H9 (cell line): Measurements from ENCODE around the gene DEGS2. TPM values are rescaled to one million over a fixed set of nuclear protein-coding genes. Genes with fewer than 3 reads are reported as not detected.
"Not testable (repeated sequence)": the region's sequence is repeated elsewhere in the genome, so short reads cannot be mapped to it uniquely, and the experiment has no call there.

Experiments
- DNase-seq: peaks from one replicate; pipeline ENCODE4 v3.0.0-alpha.2; 2017
- H2AFZ ChIP-seq: one replicate; pipeline ENCODE4 v1.6.1; 2013; ENCODE audit warnings: mild to moderate bottlenecking, low read length, control low read depth, moderate library complexity
- H2AK5ac ChIP-seq: 2 replicates; pipeline ENCODE4 v1.6.1; 2013; ENCODE audit warnings: low read length, control low read depth, mixed read lengths; ENCODE audit not compliant: insufficient read length
- H2BK120ac ChIP-seq: one replicate; pipeline ENCODE4 v1.6.1; 2013; ENCODE audit warnings: low read depth, mild to moderate bottlenecking, low read length, control low read depth, inconsistent platforms; ENCODE audit not compliant: poor library complexity, severe bottlenecking
- H2BK12ac ChIP-seq: 2 replicates; pipeline ENCODE4 v1.6.1; 2013; ENCODE audit warnings: low read length, control low read depth, mixed read lengths, low read depth; ENCODE audit not compliant: insufficient read length
- H2BK15ac ChIP-seq: 2 replicates; pipeline ENCODE4 v1.6.1; 2013; ENCODE audit warnings: low read depth, low read length, control low read depth
- H2BK20ac ChIP-seq: one replicate; pipeline ENCODE4 v1.6.1; 2013; ENCODE audit warnings: low read depth, mild to moderate bottlenecking, low read length, control low read depth, inconsistent platforms; ENCODE audit not compliant: poor library complexity, severe bottlenecking
- H2BK5ac ChIP-seq: 2 replicates; pipeline ENCODE4 v1.6.1; 2013; ENCODE audit warnings: low read length, control low read depth, mixed read lengths; ENCODE audit not compliant: insufficient read length
- H3K14ac ChIP-seq: 2 replicates; pipeline ENCODE4 v1.6.1; 2013; ENCODE audit warnings: low read length, control low read depth; ENCODE audit not compliant: insufficient read depth
- H3K18ac ChIP-seq: 2 replicates; pipeline ENCODE4 v1.6.1; 2013; ENCODE audit warnings: low read depth, mild to moderate bottlenecking, mixed read lengths, low read length, control low read depth; ENCODE audit not compliant: insufficient read length
- H3K23ac ChIP-seq: 2 replicates; pipeline ENCODE4 v1.6.1; 2013; ENCODE audit warnings: low read length, control low read depth, mixed read lengths, low read depth; ENCODE audit not compliant: insufficient read length
- H3K23me2 ChIP-seq: 2 replicates; pipeline ENCODE4 v1.6.1; 2013; ENCODE audit warnings: low read depth, mild to moderate bottlenecking, mixed read lengths, low read length, control low read depth; ENCODE audit not compliant: insufficient read length, poor library complexity, severe bottlenecking
- H3K27ac ChIP-seq: 2 replicates; pipeline ENCODE4 v1.5.1; 2013; ENCODE audit warnings: low read length, control low read depth, mixed read lengths, low read depth; ENCODE audit not compliant: insufficient read length
- H3K27me3 ChIP-seq: 2 replicates; pipeline ENCODE4 v1.6.1; 2013; ENCODE audit warnings: low read length, control low read depth, inconsistent platforms; ENCODE audit not compliant: insufficient read depth
- H3K4ac ChIP-seq: 2 replicates; pipeline ENCODE4 v1.6.1; 2013; ENCODE audit warnings: low read depth, mild to moderate bottlenecking, control low read depth, inconsistent platforms, low read length, moderate library complexity
- H3K4me1 ChIP-seq: 2 replicates; pipeline ENCODE4 v1.6.1; 2013; ENCODE audit warnings: low read length, control low read depth, inconsistent platforms; ENCODE audit not compliant: insufficient read depth
- H3K4me2 ChIP-seq: 2 replicates; pipeline ENCODE4 v1.6.1; 2013; ENCODE audit warnings: low read length, control low read depth, mixed read lengths; ENCODE audit not compliant: insufficient read length, insufficient read depth
- H3K56ac ChIP-seq: 2 replicates; pipeline ENCODE4 v1.6.1; 2013; ENCODE audit warnings: low read depth, mild to moderate bottlenecking, mixed read lengths, low read length, control low read depth; ENCODE audit not compliant: insufficient read length
- H3K79me1 ChIP-seq: 2 replicates; pipeline ENCODE4 v1.6.1; 2013; ENCODE audit warnings: low read depth, mild to moderate bottlenecking, moderate library complexity, low read length, control low read depth, inconsistent platforms; ENCODE audit not compliant: insufficient read depth, poor library complexity, severe bottlenecking
- H3K79me2 ChIP-seq: 2 replicates; pipeline ENCODE4 v1.6.1; 2013; ENCODE audit warnings: low read length, control low read depth, inconsistent platforms; ENCODE audit not compliant: insufficient read depth
- H3K9ac ChIP-seq: 2 replicates; pipeline ENCODE4 v1.6.1; 2013; ENCODE audit warnings: low read length, control low read depth, mixed read lengths; ENCODE audit not compliant: insufficient read length; ENCODE audit errors: extremely low read depth
- H3K9me3 ChIP-seq: one replicate; pipeline ENCODE4 v1.6.1; 2013; ENCODE audit warnings: low read depth, low read length, inconsistent platforms; ENCODE audit not compliant: control insufficient read depth
- H3T11ph ChIP-seq: one replicate; pipeline ENCODE4 v1.6.1; 2013; ENCODE audit warnings: mild to moderate bottlenecking, low read length, control low read depth, inconsistent platforms
- H4K20me1 ChIP-seq: one replicate; pipeline ENCODE4 v1.6.1; 2013; ENCODE audit not compliant: control insufficient read depth, insufficient read length, insufficient read depth
- H4K5ac ChIP-seq: 2 replicates; pipeline ENCODE4 v1.6.1; 2013; ENCODE audit warnings: low read depth, mild to moderate bottlenecking, mixed read lengths, low read length, control low read depth; ENCODE audit not compliant: insufficient read length
- H4K8ac ChIP-seq: replicated peaks from 2 replicates; pipeline ENCODE4 v1.6.1; 2013; ENCODE audit warnings: low read length, control low read depth, mixed read lengths, low read depth; ENCODE audit not compliant: insufficient read length
- H4K91ac ChIP-seq: 2 replicates; pipeline ENCODE4 v1.6.1; 2013; ENCODE audit warnings: low read depth, mild to moderate bottlenecking, moderate library complexity, mixed read lengths, low read length, control low read depth; ENCODE audit not compliant: insufficient read length
- H3K27ac Mint-ChIP-seq, 3 experiments: 2 replicates in 2 of 3; 3 replicates in 1 of 3; pipeline ENCODE4 v1.8.0; 2020 to 2021; ENCODE audit warnings: mixed read lengths in 3 of 3, mild to moderate bottlenecking in 1 of 3, moderate library complexity in 1 of 3
- H3K27me3 Mint-ChIP-seq: 2 replicates; pipeline ENCODE4 v1.8.0; 2021; ENCODE audit warnings: low read depth, mild to moderate bottlenecking, moderate library complexity, mixed read lengths
- H3K36me3 Mint-ChIP-seq, 3 experiments: 2 replicates in 2 of 3; 3 replicates in 1 of 3; pipeline ENCODE4 v1.8.0; 2020 to 2021; ENCODE audit warnings: low read depth in 3 of 3, mixed read lengths in 3 of 3; ENCODE audit not compliant: insufficient read depth in 1 of 3
- H3K4me1 Mint-ChIP-seq, 2 experiments: 2 replicates each; pipeline ENCODE4 v1.8.0; 2020; ENCODE audit warnings: mixed read lengths in 2 of 2
- H3K4me3 Mint-ChIP-seq, 2 experiments: 2 replicates in 1 of 2; 3 replicates in 1 of 2; pipeline ENCODE4 v1.8.0; 2020 to 2021; ENCODE audit warnings: mild to moderate bottlenecking in 2 of 2, mixed read lengths in 2 of 2, moderate library complexity in 1 of 2
- H3K9me3 Mint-ChIP-seq, 2 experiments: 2 replicates in 1 of 2; 3 replicates in 1 of 2; pipeline ENCODE4 v1.8.0; 2020; ENCODE audit warnings: mild to moderate bottlenecking in 2 of 2, mixed read lengths in 2 of 2, moderate library complexity in 1 of 2
- CTCF ChIP-seq: fragments of 200-600 bp; sonication (generic); conservative IDR thresholded peaks from 3 replicates; pipeline ENCODE4 v1.8.0; 2021; ENCODE audit warnings: antibody characterized with exemption, mild to moderate bottlenecking
- WGBS: extraction: QIAGEN DNeasy Blood & Tissue Kit; methylation state at CpG from one replicate; pipeline ENCODE4 v1.1.7; 2013; ENCODE audit warnings: missing lambda C conversion rate, low lambda C conversion rate, mixed read lengths; ENCODE audit not compliant: insufficient read length; ENCODE audit errors: extremely low coverage; 5-methylcytosine and 5-hydroxymethylcytosine counted together
- total RNA-seq: library from RNA; stranded (reverse); gene quantifications from 2 replicates; pipeline ENCODE4 v1.2.1, GENCODE V29; 2021

Gene DEGS2
- total RNA-seq, 1 experiment from 2014 or later = 0.72 TPM

- Histone ChIP-seq H2BK5ac (no peak overlapping the region), H3K4ac (no peak overlapping the region), H2BK15ac (no peak overlapping the region), H2BK12ac (no peak overlapping the region), H3K56ac (no peak overlapping the region), H4K20me1 (no peaks in the 10 kb centered on the region), H3K23me2 (no peaks in the 10 kb centered on the region), H3K4me1 (no peaks in the 10 kb centered on the region; the same call in 1 of the 2 replicates), H3T11ph (no peak overlapping the region), H3K27me3 (no peaks in the 10 kb centered on the region), H4K8ac (no peak overlapping the region), H4K5ac (no peak overlapping the region), H2BK120ac (no peak overlapping the region), H3K27ac (no peak overlapping the region), H2BK20ac (no peak overlapping the region), H3K23ac (no peak overlapping the region), H3K4me2 (no peak overlapping the region), H3K18ac (no peak overlapping the region), H3K9me3 (no peaks in the 10 kb centered on the region), H3K79me2 (no peaks in the 10 kb centered on the region), H4K91ac (no peak overlapping the region), H3K14ac (no peak overlapping the region), H3K9ac (no peak overlapping the region), H3K79me1 (no peaks in the 10 kb centered on the region), H2AFZ (no peak overlapping the region), H2AK5ac (no peak overlapping the region)
- no peak for DNase-seq
- Mint-ChIP-seq H3K36me3 (peaks cover 0 to 5% (median 0%) of the 10 kb centered on the region in 3 experiments; a peak in 1 of 7 replicates), H3K4me3 (no peak overlapping the region), H3K4me1 (peaks cover 0 to 5% of the 10 kb centered on the region in 2 experiments; a peak in 2 of 4 replicates), H3K9me3 (peaks cover 5 to 6% of the 10 kb centered on the region in 2 experiments; a peak in 3 of 5 replicates), H3K27ac (no peak overlapping the region), H3K27me3 (peaks cover 1% of the 10 kb centered on the region)
- no CpG with 5 or more reads among the region's 12 CpGs for WGBS
- no peak for TF ChIP-seq CTCF
These were observed 27.9 kb upstream of the DEGS2 start for GRCh38 chr14:100187247-100187833.

- not testable (repeated sequence) for H3K79me2 ChIP-seq, H3K4ac ChIP-seq, H3K79me1 ChIP-seq, H3K14ac ChIP-seq, H3K4me1 ChIP-seq, H3K27me3 ChIP-seq, H4K5ac ChIP-seq, H2BK5ac ChIP-seq, H4K20me1 ChIP-seq, H3K23ac ChIP-seq, H4K91ac ChIP-seq, H3K27me3 Mint-ChIP-seq, H2BK15ac ChIP-seq, H3K4me2 ChIP-seq, H3K23me2 ChIP-seq, H3K9ac ChIP-seq, H4K8ac ChIP-seq, H3K9me3 ChIP-seq, H3K27ac Mint-ChIP-seq, H3K4me1 Mint-ChIP-seq, DNase-seq, H3K27ac ChIP-seq, H2BK12ac ChIP-seq, H2AFZ ChIP-seq, H2BK120ac ChIP-seq, H3K9me3 Mint-ChIP-seq, H3K56ac ChIP-seq, H3K18ac ChIP-seq, H2BK20ac ChIP-seq, H3K4me3 Mint-ChIP-seq, H2AK5ac ChIP-seq, H3K36me3 Mint-ChIP-seq, H3T11ph ChIP-seq
- no CpG with 5 or more reads among the region's 4 CpGs for WGBS
These were observed 22.6 kb upstream of the DEGS2 start for GRCh38 chr14:100181876-100182551.
